ENCODE measurements around the gene CTNNA2. TPM values are rescaled to one million over a fixed set of nuclear protein-coding genes. Genes with fewer than 3 reads are reported as not detected.

CTNNA2 gene
- total and polyA plus RNA-seq, 4 donors = 0.01 to 0.37 TPM; not detected in 2

DNA sequence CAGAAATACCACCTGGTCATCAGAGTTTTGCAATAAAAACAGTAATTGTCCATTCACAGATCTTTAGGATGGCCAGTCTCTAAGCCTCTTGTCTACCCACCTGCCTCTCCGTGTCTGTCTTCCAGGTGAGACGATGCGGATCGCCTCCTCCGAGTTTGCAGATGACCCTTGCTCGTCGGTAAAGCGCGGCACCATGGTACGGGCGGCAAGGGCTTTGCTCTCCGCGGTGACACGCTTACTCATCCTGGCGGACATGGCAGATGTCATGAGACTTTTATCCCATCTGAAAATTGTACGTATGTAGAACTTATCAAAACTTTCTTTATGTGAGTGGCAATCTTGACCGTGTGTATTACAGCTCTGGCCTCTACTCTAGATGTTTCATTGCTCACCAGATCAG is 345.0 kb downstream of the CTNNA2 start:
- no peaks in the 10 kb centered on the region for H3K36me3 ChIP-seq (ENCODE audit: control insufficient read depth in 4 of 4, insufficient read depth in 4 of 4, low read length in 4 of 4)
- no peak overlapping the region for H3K4me3 ChIP-seq
- no peak overlapping the region for H3K27ac ChIP-seq (ENCODE audit: low read depth in 1 of 2, low read length in 1 of 2)
- peaks cover 0 to 3% (median 0%) of the 10 kb centered on the region in 3 donors for H3K27me3 ChIP-seq (ENCODE audit: control insufficient read depth in 3 of 3, insufficient read depth in 3 of 3, low read length in 2 of 3)
- ATAC-seq (ENCODE audit: insufficient read depth, low FRiP score) (no peak), DNase-seq (no peak)
- 94% methylated on average over 17 of the region's 17 CpGs for WGBS, 2 donors
- TF ChIP-seq, protein P1, sequence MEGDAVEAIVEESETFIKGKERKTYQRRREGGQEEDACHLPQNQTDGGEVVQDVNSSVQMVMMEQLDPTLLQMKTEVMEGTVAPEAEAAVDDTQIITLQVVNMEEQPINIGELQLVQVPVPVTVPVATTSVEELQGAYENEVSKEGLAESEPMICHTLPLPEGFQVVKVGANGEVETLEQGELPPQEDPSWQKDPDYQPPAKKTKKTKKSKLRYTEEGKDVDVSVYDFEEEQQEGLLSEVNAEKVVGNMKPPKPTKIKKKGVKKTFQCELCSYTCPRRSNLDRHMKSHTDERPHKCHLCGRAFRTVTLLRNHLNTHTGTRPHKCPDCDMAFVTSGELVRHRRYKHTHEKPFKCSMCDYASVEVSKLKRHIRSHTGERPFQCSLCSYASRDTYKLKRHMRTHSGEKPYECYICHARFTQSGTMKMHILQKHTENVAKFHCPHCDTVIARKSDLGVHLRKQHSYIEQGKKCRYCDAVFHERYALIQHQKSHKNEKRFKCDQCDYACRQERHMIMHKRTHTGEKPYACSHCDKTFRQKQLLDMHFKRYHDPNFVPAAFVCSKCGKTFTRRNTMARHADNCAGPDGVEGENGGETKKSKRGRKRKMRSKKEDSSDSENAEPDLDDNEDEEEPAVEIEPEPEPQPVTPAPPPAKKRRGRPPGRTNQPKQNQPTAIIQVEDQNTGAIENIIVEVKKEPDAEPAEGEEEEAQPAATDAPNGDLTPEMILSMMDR (IDR thresholded peaks at IDR 0.05; ENCODE audit: control extremely low read depth, extremely low read depth) = no peak
- no peaks in the 10 kb centered on the region for H3K4me1 ChIP-seq (ENCODE audit: control insufficient read depth in 5 of 5, insufficient read depth in 5 of 5, low read length in 5 of 5)
- H3K9ac ChIP-seq (ENCODE audit: insufficient read depth in 1 of 2, low read length in 2 of 2) = no peak overlapping the region
- peaks cover 0 to 2% (median 0%) of the 10 kb centered on the region in 4 donors for H3K9me3 ChIP-seq (ENCODE audit: control insufficient read depth in 4 of 4, insufficient read depth in 3 of 4, low read length in 3 of 4)

DNA sequence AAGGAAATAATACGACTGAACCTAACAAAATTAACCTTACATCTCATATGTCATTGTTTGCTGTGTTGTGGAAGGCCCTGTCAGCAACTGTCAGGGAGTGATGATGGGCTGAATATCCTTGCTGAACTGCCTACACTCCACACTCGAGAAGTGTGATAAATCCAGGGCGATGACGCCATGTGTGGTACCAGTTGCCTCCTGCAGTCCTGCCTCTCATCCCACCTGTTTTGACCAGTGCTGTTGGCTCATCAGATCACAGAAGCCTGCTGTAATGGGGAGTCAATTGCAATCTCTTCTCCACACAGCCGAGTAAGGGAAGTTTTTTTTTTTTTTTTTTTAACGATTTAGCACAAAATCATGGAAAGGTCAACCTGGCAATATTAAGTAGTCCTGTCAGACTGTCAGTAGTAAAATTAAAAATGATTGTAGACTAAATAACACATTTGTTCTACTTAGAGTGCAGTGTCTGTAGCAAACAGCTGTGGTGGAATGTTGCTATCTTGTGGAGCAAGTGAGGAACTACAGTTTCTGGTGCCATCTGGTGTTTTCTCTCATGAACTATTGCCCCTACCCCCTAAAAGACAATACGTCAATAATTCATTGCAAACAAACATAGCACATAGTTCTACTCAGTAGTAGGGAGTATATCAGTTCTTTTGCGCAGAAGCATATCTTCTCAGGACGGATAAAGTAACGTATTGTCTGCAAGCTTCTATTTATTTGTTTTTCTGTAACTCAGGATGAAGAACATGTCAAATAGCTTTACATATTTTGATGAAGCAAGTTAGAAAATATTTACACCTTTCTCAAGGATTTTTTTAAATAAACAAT is 347.6 kb downstream of the CTNNA2 start:
- H3K9me3 ChIP-seq (ENCODE audit: control insufficient read depth in 4 of 4, insufficient read depth in 3 of 4, low read length in 3 of 4) = peaks cover 0 to 2% (median 0%) of the 10 kb centered on the region in 4 donors
- peaks cover 0 to 3% (median 0%) of the 10 kb centered on the region in 3 donors for H3K27me3 ChIP-seq (ENCODE audit: control insufficient read depth in 3 of 3, insufficient read depth in 3 of 3, low read length in 2 of 3)
- TF ChIP-seq, protein P1 (IDR thresholded peaks at IDR 0.05; ENCODE audit: control extremely low read depth, extremely low read depth) = no peak
- no peak for ATAC-seq (ENCODE audit: insufficient read depth, low FRiP score)
- H3K36me3 ChIP-seq (ENCODE audit: control insufficient read depth in 4 of 4, insufficient read depth in 4 of 4, low read length in 4 of 4) = no peaks in the 10 kb centered on the region
- H3K9ac ChIP-seq (ENCODE audit: insufficient read depth in 1 of 2, low read length in 2 of 2) = no peak overlapping the region
- DNase-seq = peak in 2 of 3 donors; percentile 30 to 58
- H3K27ac ChIP-seq (ENCODE audit: low read depth in 1 of 2, low read length in 1 of 2) = no peak overlapping the region
- H3K4me1 ChIP-seq (ENCODE audit: control insufficient read depth in 5 of 5, insufficient read depth in 5 of 5, low read length in 5 of 5) = no peaks in the 10 kb centered on the region
- no peak overlapping the region for H3K4me3 ChIP-seq
- WGBS, 2 donors = 39 to 49% methylated on average over 10 of the region's 10 CpGs

DNA sequence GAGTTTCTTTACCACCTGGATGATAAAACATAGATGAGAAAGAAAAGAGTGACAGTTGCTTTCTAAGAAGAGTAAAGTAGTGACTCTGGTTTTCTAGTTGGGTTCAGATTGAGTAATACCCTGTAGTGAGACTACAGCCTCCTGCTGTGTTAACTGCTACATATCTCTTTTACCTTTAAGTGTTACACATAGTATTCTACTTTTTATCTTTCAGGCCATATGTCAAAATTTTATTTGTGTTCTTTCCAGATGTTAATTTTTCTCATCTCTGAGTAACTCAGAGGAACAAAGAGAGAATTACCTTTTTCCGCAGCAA is 348.2 kb downstream of the CTNNA2 start:
- Histone ChIP-seq H3K4me3 (no peak overlapping the region), H3K27me3 (ENCODE audit: control insufficient read depth in 3 of 3, insufficient read depth in 3 of 3, low read length in 2 of 3) (no peaks in the 10 kb centered on the region), H3K9me3 (ENCODE audit: control insufficient read depth in 4 of 4, insufficient read depth in 3 of 4, low read length in 3 of 4) (peaks cover 0 to 2% (median 0%) of the 10 kb centered on the region in 4 donors), H3K36me3 (ENCODE audit: control insufficient read depth in 4 of 4, insufficient read depth in 4 of 4, low read length in 4 of 4) (no peaks in the 10 kb centered on the region), H3K27ac (ENCODE audit: low read depth in 1 of 2, low read length in 1 of 2) (no peak overlapping the region), H3K4me1 (ENCODE audit: control insufficient read depth in 5 of 5, insufficient read depth in 5 of 5, low read length in 5 of 5) (no peaks in the 10 kb centered on the region), H3K9ac (ENCODE audit: insufficient read depth in 1 of 2, low read length in 2 of 2) (no peak overlapping the region)
- WGBS, 2 donors = 40 to 47% methylated on average over 1 of the region's 1 CpG
- no peak for ATAC-seq (ENCODE audit: insufficient read depth, low FRiP score)
- no peak for DNase-seq
- TF ChIP-seq, protein P1 (IDR thresholded peaks at IDR 0.05; ENCODE audit: control extremely low read depth, extremely low read depth) = no peak
